B cell (primary cell): ENCODE results near the gene ARHGEF17. TPM values are rescaled to one million over a fixed set of nuclear protein-coding genes. Genes with fewer than 3 reads are reported as not detected.

Experiments used
- ATAC-seq: fragments of 200-7000 bp; cut with Tn5 transposase; one replicate; pipeline ENCODE4 v1.10.0; 2021; ENCODE audit warnings: low read depth, mild to moderate bottlenecking, moderate number of reproducible peaks, moderate library complexity
- CTCF ChIA-PET: fragments of 350-600 bp; sonication (Branson Sonifier 250); formaldehyde crosslinking; loops from one replicate; lab custom pipeline; 2021; ENCODE audit warnings: antibody characterized with exemption, inconsistent platforms; lab: Charles Lee
- POLR2A ChIA-PET: fragments of 350-600 bp; sonication (Branson Sonifier 250); formaldehyde crosslinking; loops from one replicate; lab custom pipeline; 2021; ENCODE audit warnings: antibody characterized with exemption; lab: Charles Lee
- DNase-seq: peaks from one replicate; pipeline ENCODE4 v3.0.0; 2013
- H2AFZ ChIP-seq: 2 replicates; pipeline ENCODE4 v1.6.1; 2012; ENCODE audit warnings: mild to moderate bottlenecking, low read depth, low read length; ENCODE audit not compliant: insufficient read depth, poor library complexity, severe bottlenecking
- H3K27ac ChIP-seq, 2 donors: 1 replicate in 1 of 2; 2 replicates in 1 of 2; pipeline ENCODE4 v1.5.1; 2012 to 2013; ENCODE audit warnings: low read length in 2 of 2, mild to moderate bottlenecking in 2 of 2, moderate library complexity in 1 of 2
- H3K27me3 ChIP-seq, 4 experiments: fragments of 200-600 bp in 1 of 4; sonication (generic) in 1 of 4; replicated peaks in 1 of 4; 1 replicate in 2 of 4; 2 replicates in 2 of 4; pipeline versions ENCODE4 v1.6.1 to v1.7.0; 2013 to 2016; ENCODE audit warnings: low read length in 3 of 4, mild to moderate bottlenecking in 2 of 4, mixed read lengths in 1 of 4, moderate library complexity in 1 of 4; ENCODE audit not compliant: insufficient read depth in 4 of 4, control insufficient read depth in 3 of 4; ENCODE audit errors: control extremely low read depth in 1 of 4
- H3K36me3 ChIP-seq, 2 experiments: replicated peaks in 1 of 2; 1 replicate in 1 of 2; 2 replicates in 1 of 2; pipeline versions ENCODE4 v1.6.1 to v1.7.1; 2013; ENCODE audit warnings: low read length in 1 of 2; ENCODE audit not compliant: insufficient read depth in 2 of 2, control insufficient read depth in 1 of 2; ENCODE audit errors: control extremely low read depth in 1 of 2, extremely low read depth in 1 of 2
- H3K4me1 ChIP-seq, 2 donors: fragments of 200-600 bp in 1 of 2; sonication (generic) in 1 of 2; 1 replicate in 1 of 2; 2 replicates in 1 of 2; pipeline versions ENCODE4 v1.5.1 to v1.6.1; 2013 to 2017; ENCODE audit warnings: low read length in 2 of 2; ENCODE audit not compliant: control insufficient read depth in 2 of 2, insufficient read depth in 2 of 2
- H3K4me2 ChIP-seq: replicated peaks from 2 replicates; pipeline ENCODE3; 2012; ENCODE audit warnings: mild to moderate bottlenecking, low read depth, low read length; ENCODE audit not compliant: poor library complexity, severe bottlenecking
- H3K4me3 ChIP-seq, 5 experiments: fragments of 200-600 bp in 1 of 5; sonication (generic) in 1 of 5; 1 replicate in 3 of 5; 2 replicates in 2 of 5; pipeline versions ENCODE4 v1.5.1 to v1.7.0; 2011 to 2016; ENCODE audit warnings: low read length in 4 of 5, mild to moderate bottlenecking in 4 of 5, low read depth in 2 of 5, control low read depth in 1 of 5, moderate library complexity in 1 of 5; ENCODE audit not compliant: insufficient read depth in 1 of 5; ENCODE audit errors: control extremely low read depth in 1 of 5, extremely low read depth in 1 of 5
- H3K79me2 ChIP-seq: fragments of 200-600 bp; sonication (generic); one replicate; pipeline ENCODE4 v1.6.0; 2016; ENCODE audit warnings: low read length; ENCODE audit not compliant: control insufficient read depth, insufficient read depth
- H3K9ac ChIP-seq: fragments of 200-600 bp; sonication (generic); 2 replicates; pipeline ENCODE4 v1.6.1; 2017; ENCODE audit warnings: mild to moderate bottlenecking, low read length, moderate library complexity
- H3K9me3 ChIP-seq, 3 donors: one replicate each; pipeline versions ENCODE4 v1.6.1 to v1.7.1; 2013; ENCODE audit warnings: low read length in 2 of 3; ENCODE audit not compliant: control insufficient read depth in 2 of 3, insufficient read depth in 1 of 3; ENCODE audit errors: control extremely low read depth in 1 of 3
- H4K20me1 ChIP-seq: 2 replicates; pipeline ENCODE4 v1.6.0; 2012; ENCODE audit warnings: mild to moderate bottlenecking, low read length; ENCODE audit not compliant: insufficient read depth, control insufficient read depth, poor library complexity, severe bottlenecking
- H3K27ac Mint-ChIP-seq: one replicate; pipeline ENCODE4 v1.8.0; 2021; ENCODE audit warnings: mixed read lengths
- H3K27me3 Mint-ChIP-seq: one replicate; pipeline ENCODE4 v1.8.0; 2021; ENCODE audit warnings: mixed read lengths
- H3K4me1 Mint-ChIP-seq: one replicate; pipeline ENCODE4 v1.8.0; 2021; ENCODE audit warnings: mixed read lengths
- H3K4me3 Mint-ChIP-seq: one replicate; pipeline ENCODE4 v1.8.0; 2021; ENCODE audit warnings: mixed read lengths
- H3K9me3 Mint-ChIP-seq: one replicate; pipeline ENCODE4 v1.8.0; 2022; ENCODE audit warnings: mixed read lengths; ENCODE audit not compliant: insufficient read depth
- CTCF ChIP-seq: fragments of 200-600 bp; IDR thresholded peaks from one replicate; pipeline ENCODE4 v1.8.0; 2022; ENCODE audit warnings: antibody characterized with exemption, mild to moderate bottlenecking
- EZH2 ChIP-seq: IDR thresholded peaks from 2 replicates; pipeline ENCODE4 v1.6.1; 2012; ENCODE audit warnings: borderline replicate concordance, low read depth, mild to moderate bottlenecking, moderate library complexity, low read length; ENCODE audit not compliant: insufficient read depth, poor library complexity, severe bottlenecking
- WGBS: methylation state at CpG from one replicate; pipeline ENCODE4 v1.1.5; 2013; ENCODE audit warnings: missing lambda C conversion rate; ENCODE audit not compliant: insufficient coverage; 5-methylcytosine and 5-hydroxymethylcytosine counted together
- intact Hi-C: fragments of 100-400 bp; cut with micrococcal nuclease; formaldehyde crosslinking; loops from one replicate; pipeline ENCODE4 v1.10.0; 2022
- polyA plus RNA-seq: library from polyadenylated mRNA; depleted of rRNA; stranded (reverse); fragments of >200 nt; gene quantifications from 2 replicates; pipeline ENCODE4 v1.2.3, GENCODE V29; 2012
- total RNA-seq, 2 donors: library from RNA; stranded (reverse); fragments of 120-200 nt in 1 of 2; gene quantifications; 1 replicate in 1 of 2; 2 replicates in 1 of 2; pipeline versions ENCODE4 v1.2.3 to v1.2.4, GENCODE V29; 2013 to 2022

The ARHGEF17 gene
- total and polyA plus RNA-seq, 2 donors (not counting 1 experiment from before 2014, with no cell fraction given) = 0.05 TPM; not detected in 1

GRCh38 chr11:73379189-73379880 is 71.3 kb downstream of the ARHGEF17 start:
- H2AFZ ChIP-seq = no peak overlapping the region
- H3K4me3 ChIP-seq = peak overlapping the region in 4 of 5 experiments; percentile 13 to 95 (median 90)
- Mint-ChIP-seq H3K4me3 (peak overlapping the region; percentile 100), H3K27me3 (no peaks in the 10 kb centered on the region), H3K9me3 (no peaks in the 10 kb centered on the region), H3K27ac (peak overlapping the region; percentile 99), H3K4me1 (peaks cover 85% of the 10 kb centered on the region)
- H3K4me2 ChIP-seq = peak overlapping the region; percentile 89
- no peak for TF ChIP-seq EZH2
- TF ChIP-seq CTCF = no peak
- H3K27ac ChIP-seq = peak overlapping the region; percentile 98
- peak overlapping the region; percentile 98 for H3K9ac ChIP-seq
- peaks cover 51% of the 10 kb centered on the region for H4K20me1 ChIP-seq
- peaks cover 79 to 87% of the 10 kb centered on the region in 2 donors for H3K4me1 ChIP-seq
- intact Hi-C loops = no loop called here
- 72% methylated on average over 9 of the region's 10 CpGs for whole genome bisulfite sequencing
- peaks cover 0 to 27% of the 10 kb centered on the region in 2 experiments for H3K36me3 ChIP-seq
- no peaks in the 10 kb centered on the region for H3K9me3 ChIP-seq
- ChIA-PET POLR2A (interaction anchor here (0.5 to 1.3 kb wide), 2 partner anchors 10 to 945 kb away, joined by 5 to 12 read pairs; partner anchors contain the start of gene CLPB), CTCF (interaction anchor here (1.2 to 23.8 kb wide), 3 partner anchors 8 to 28 kb away, joined by 4 to 311 read pairs (median 16); no protein-coding TSS in a partner anchor)
- peaks cover 95% of the 10 kb centered on the region for H3K79me2 ChIP-seq
- DNase-seq = no peak
- ATAC-seq = no peak
- no peaks in the 10 kb centered on the region for H3K27me3 ChIP-seq

DNA sequence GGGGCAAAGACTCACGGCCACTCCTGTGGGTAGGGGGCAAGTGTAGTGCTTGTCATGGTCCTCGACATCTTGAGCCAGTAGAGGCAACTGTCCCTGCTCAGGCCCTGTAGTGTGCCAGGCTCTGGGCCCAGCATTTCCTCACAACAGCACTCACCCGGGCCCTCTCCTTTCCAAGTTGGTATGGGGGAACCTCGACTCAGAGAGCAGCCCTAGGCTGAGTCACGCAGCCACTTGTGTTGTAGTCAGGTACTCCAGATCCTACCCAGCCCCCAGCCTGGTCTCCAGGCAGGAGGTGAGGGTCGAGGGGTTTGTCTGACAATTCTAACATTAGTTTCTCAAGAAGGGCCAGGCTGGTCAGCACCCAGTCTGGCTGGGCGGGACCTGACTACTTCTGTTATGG is 72.3 kb downstream of the ARHGEF17 start:
- ChIA-PET CTCF (interaction anchor here (2.0 to 23.8 kb wide), 2 partner anchors 7 to 29 kb away, joined by 16 to 311 read pairs; no protein-coding TSS in a partner anchor), POLR2A (no interaction called here)
- Histone ChIP-seq H3K9ac (peak overlapping the region; percentile 42), H3K79me2 (peaks cover 89% of the 10 kb centered on the region), H3K4me2 (peak overlapping the region; percentile 89), H2AFZ (no peak overlapping the region), H3K27ac (peak overlapping the region; percentile 98), H3K9me3 (no peaks in the 10 kb centered on the region), H3K4me1 (peaks cover 86 to 91% of the 10 kb centered on the region in 2 donors), H3K27me3 (no peaks in the 10 kb centered on the region), H4K20me1 (peaks cover 51% of the 10 kb centered on the region), H3K4me3 (no peak overlapping the region), H3K36me3 (peaks cover 0 to 27% of the 10 kb centered on the region in 2 experiments)
- Mint-ChIP-seq H3K27me3 (no peaks in the 10 kb centered on the region), H3K4me1 (peaks cover 92% of the 10 kb centered on the region), H3K4me3 (peak overlapping the region; percentile 100), H3K27ac (peak overlapping the region; percentile 99), H3K9me3 (no peaks in the 10 kb centered on the region)
- intact Hi-C loops = loop anchor here (5.0 kb wide), 2 partner anchors 93 to 228 kb away; no protein-coding TSS in a partner anchor
- 79% methylated on average over 4 of the region's 7 CpGs for WGBS
- TF ChIP-seq EZH2 (no peak), CTCF (no peak)
- DNase-seq (no peak), ATAC-seq (no peak)
